Stimulated activated CD4-positive, alpha-beta T cell treated with anti-CD3 and anti-CD28 coated beads, Interleukin-1b, Interleukin-23, amount 100 ng/mL, for 1 hour (primary cell): Measurements from ENCODE around the gene JPH4.

Source experiments
- DNase-seq, 2 donors: peaks; one replicate each; pipeline ENCODE4 v3.0.0-alpha.2; 2020; ENCODE audit warnings: low read depth in 2 of 2

Gene JPH4

DNA sequence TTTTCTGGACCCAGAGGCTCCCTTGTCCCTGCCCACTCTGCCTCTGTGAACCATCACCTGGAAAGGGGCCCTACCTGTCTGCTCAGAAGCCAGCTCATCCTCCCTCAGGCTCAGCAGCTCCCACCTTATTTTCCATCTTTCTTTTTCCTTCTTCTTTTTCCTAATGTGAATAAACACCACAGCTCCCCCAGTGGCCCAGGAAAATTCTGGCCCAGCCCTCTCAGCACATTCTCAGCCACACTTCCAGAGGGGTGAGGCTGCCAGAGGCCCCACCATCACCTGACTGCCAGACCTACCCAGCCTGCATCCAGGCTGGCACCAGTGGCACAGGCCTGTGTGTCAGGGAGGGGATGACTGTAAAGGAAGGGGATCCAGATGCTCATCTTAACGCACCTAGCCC is 50.0 kb downstream of the JPH4 start:
- no peak for DNase-seq

DNA sequence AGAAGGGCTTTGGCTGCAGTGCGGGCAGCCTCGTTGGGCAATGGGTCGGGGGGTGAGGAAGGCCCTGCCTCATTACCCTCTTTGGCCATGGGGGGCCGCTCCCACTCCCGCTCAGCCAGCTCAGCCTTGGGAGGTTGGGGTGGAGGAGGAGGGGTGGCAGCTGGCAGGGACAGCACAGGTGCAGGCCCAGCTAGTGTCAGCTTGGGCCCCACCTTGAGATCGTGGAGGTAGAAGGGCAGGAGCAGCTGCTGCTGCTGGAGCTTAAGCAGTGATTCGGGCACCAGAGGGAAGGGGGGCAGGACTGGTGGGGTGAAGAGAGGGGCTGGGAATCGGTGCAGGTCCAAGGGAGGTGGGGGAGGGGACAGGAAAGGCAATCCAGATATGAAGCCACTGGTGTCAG is 53.0 kb downstream of the JPH4 start:
- no peak for DNase-seq

DNA sequence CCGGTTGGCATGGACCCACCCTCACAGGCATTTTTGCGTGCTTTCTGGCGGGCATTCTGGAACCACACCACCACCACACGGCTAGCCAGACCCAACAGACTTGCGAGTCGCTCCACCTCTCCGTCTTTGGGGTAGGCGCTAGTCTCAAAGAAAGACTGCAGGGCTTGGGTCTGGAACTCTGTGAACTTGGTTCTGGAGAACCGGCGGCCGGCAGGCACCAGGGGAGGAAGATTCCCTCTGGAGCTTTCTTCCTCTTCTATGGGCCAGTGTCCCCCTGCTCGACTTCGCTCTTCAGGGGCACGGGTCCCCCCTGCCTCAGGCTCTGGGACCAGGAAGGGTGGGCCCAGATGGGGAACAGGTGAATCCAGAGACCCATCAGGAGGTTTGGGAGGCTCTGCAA is 53.6 kb downstream of the JPH4 start:
- no peak for DNase-seq

DNA sequence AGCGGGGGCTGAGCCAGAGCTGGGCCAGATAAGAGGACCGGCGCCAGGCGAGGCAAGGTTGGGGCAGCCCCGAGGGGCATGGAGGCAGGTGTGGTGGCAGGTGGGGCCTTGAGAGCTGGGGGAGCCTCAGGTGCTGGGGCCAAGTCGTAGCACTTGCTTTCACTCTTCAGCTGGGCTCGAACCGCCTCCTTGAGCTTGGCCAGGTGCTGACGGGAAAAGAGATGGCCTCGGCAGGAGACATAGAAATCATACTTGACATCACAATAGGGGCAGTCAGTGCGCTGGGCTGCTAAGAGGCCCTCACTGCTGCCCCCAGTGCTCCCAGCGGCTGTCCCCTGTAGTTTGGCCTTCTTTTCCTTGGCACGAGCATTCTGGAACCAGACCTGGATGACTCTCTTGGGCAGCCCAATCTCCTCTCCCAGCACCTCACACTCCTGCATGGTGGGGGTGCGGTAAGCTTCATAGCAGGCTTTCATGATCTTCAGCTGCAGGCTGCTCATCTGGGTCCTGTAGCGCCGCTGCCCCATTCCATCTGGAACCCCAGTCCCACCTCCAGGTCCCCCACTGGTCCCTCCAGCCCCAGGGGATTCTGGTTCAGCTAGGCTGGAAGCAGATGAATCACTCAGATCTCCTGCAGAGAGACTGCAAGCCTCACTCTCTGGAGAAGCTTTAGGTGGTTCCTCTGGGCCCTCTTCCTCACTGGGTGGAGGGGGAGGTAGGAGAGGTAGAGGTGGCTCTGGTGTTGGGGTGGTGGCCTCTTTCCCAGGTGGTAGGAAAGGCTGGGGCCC is 55.2 kb downstream of the JPH4 start:
- no peak for DNase-seq

DNA sequence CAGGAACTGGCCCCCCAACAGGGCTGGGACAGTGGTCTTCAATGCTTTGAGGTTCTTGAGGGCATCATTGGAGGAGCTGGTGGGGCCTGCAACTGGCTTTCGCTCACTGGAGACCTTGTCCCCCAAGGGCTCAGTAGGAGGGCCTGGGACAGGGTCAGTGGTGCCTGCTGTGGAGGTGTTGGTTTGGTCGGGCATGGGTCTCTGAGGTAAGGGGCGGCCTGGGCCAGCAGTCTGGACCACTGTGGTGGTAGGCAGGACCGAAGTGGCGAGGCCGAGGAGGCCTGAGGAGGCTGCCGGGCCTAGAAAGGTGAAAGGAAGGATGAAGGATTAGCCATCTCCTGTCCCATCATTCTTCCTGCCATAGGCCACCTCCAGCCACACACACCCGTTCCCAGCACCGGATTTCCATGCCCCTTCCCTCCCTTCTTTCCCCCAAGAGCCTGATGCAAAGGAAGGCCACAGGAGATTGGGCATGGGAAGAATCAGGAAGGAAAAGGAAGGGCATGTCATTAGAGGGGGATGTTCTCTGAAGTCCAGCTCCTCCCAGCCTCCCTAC is 55.9 kb downstream of the JPH4 start:
- no peak for DNase-seq

DNA sequence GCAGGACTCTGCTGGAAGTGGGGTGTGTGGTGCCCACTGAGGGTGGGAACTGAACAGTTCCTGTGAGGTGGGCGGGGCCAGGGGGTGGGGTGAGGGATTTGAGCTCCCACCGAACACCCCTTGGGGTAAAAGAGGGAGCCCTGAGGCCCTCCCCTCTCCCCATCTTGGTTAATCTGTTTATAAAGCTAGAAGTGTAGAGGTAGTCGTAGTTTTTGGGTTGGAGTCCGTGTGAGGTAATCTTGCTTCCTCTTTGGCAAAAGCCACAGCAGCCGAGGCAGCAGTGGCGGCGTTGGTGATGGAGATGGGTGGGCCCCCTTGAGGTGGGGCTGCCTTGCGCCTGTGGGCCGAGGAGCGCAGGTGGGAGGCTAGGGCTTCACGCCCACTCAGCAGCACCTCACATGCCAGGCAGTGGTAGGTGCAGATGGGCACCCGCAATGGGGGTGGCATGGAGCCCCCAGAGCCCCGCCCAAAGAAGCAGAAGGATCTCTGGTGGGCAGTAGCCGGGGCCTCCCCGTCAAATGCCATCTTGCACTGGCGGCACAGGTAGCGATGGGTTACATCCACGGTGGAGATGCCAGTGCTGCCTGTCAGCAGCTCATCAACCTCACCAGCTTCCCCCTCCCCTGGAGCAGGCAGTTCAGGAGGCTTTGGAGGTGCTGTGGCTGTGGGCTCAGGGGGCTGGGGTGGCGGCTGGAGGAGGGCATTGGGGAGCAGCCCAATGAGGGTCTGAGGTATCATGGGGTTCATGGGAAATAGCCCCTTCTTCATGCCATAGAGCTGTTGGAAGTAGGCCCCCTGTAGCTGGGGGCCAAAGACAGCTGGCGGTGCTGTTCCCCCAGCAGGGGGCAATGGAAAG is 56.6 kb downstream of the JPH4 start:
- DNase-seq = no peak

DNA sequence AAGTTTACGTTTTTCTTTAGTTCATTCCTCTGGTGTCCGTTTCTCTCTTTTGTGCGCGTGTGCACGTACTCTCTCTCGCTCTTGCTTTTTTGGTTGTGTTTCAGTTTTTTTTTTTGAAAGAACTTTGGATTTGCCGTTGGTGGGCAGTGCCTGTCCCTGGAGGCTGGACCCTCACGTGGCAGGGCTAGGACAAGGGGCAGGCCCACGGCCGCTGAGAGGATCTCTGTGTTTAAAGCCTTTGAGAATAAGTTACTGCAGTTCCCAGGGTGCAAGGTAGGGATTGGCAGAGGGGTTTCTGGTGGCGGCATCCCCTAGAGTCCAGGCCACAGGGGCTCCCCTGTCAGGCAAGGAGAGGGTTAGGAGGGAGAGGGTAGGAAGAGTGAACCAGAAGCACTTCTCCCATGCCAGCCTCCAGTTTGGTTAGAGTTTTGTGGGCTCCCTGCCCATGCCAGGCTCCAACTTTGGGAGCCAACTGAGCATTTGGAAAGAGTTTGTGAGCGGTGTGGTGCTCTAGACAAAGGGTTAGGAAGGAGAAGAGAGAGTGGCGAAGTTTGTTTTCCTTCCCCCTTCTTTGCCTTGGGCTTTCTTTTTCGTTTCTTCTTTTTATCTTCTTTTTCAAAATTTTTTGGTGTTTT is 57.6 kb downstream of the JPH4 start:
- no peak for DNase-seq

DNA sequence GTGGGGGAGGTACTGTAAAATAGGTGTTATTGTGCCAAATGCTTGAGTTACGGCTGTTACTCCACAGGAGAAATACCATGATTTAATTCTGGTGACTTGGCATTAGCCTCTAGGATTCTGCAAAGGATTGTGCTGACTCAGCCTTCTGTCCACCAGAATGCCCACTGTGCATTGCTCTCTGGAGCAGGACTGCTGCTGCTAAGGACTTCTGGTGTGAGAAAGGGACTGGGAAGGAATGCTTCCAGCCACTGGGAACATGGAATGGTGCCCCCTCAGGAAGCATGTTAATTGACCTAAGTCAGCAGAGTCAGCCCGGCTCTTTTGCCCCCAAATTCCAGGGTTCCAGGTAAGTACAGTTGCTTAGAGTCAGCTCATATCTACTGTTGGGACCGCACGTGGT is 59.9 kb downstream of the JPH4 start:
- DNase-seq = no peak
